ENCODE results near the gene RNU6-1. TPM values are rescaled to one million over a fixed set of nuclear protein-coding genes. Genes with fewer than 3 reads are reported as not detected.

RNU6-1 gene
- total and polyA plus RNA-seq, 2 donors (not counting 1 experiment from before 2014, with no cell fraction given), result not detected

DNA sequence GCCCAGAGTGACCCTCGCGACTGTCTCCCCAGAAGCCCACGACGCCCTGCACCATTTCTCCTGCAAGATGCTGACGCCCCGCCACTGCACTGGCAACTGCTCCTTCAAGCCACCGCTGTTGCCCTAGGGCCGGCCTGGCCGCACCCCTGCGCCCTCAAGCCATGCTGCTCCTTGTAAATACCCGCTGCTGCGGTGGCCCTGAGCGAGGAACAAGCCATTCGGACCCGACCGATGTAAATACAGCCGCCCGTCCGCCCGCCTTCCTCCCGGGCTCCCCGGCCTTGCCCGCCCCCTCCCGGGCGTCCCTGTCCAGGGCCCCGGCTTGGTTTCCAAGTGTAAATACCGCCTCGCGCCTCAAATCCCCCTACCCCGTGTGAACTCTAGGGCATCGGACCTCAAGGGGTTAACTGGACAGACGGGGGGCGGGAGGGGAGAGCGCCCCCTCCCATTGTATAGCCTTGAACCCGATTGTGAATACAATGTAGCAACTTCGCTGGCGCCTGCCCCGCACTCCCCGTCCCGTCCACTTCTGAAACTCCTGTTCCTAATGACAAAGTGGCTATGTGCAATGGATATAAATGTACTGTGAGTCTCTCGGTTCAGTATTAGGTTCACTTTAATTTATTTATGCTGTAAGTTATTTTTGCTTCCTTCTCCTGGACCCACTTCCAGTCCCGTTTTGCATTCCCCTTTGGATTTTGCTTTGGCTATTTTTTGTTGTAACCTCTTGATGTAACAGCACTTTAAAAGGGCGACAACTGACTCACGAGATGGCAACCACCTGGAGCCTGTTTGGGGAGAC lies 5.9 kb downstream of the RNU6-1 start:
- TF ChIP-seq EZH2 (IDR thresholded peaks at IDR 0.05; ENCODE audit: borderline replicate concordance, insufficient read depth, low read depth, low read length, poor library complexity, severe bottlenecking) (peak; percentile 50), CTCF (IDR thresholded peaks at IDR 0.05) (peak; percentile 40)
- Mint-ChIP-seq H3K4me3 (peak overlapping the region; percentile 88), H3K4me1 (peaks cover 65% of the 10 kb centered on the region), H3K27ac (peak overlapping the region; percentile 50), H3K27me3 (peaks cover 60% of the 10 kb centered on the region), H3K9me3 (ENCODE audit: insufficient read depth) (no peaks in the 10 kb centered on the region)
- peaks cover 4% of the 10 kb centered on the region for H4K20me1 ChIP-seq (ENCODE audit: control insufficient read depth, insufficient read depth, low read length, poor library complexity, severe bottlenecking)
- H3K4me3 ChIP-seq (ENCODE audit: control extremely low read depth in 1 of 5, extremely low read depth in 1 of 5, insufficient read depth in 1 of 5, low read depth in 2 of 5, low read length in 4 of 5), result peak overlapping the region in 3 of 5 experiments; percentile 48 to 74 (median 58)
- peaks cover 61 to 64% of the 10 kb centered on the region in 2 donors for H3K4me1 ChIP-seq (ENCODE audit: control insufficient read depth in 2 of 2, insufficient read depth in 2 of 2, low read length in 2 of 2)
- H2AFZ ChIP-seq (ENCODE audit: insufficient read depth, low read depth, low read length, poor library complexity, severe bottlenecking), result peak overlapping the region; percentile 64
- H3K27ac ChIP-seq (ENCODE audit: low read length in 2 of 2), result no peak overlapping the region
- intact Hi-C loops (cut with micrococcal nuclease), result no loop called here
- 2% methylated on average over 31 of the region's 44 CpGs for WGBS (ENCODE audit: insufficient coverage)
- ATAC-seq (ENCODE audit: low read depth), result peak; percentile 48
- H3K79me2 ChIP-seq (ENCODE audit: control insufficient read depth, insufficient read depth, low read length), result no peaks in the 10 kb centered on the region
- POLR2A ChIA-PET, result interaction anchor here (0.7 to 2.5 kb wide), 4 partner anchors 10 to 54 kb away, joined by 3 to 22 read pairs (median 8); partner anchors contain the start of gene SKOR1
- peaks cover 0 to 57% (median under 1%) of the 10 kb centered on the region in 3 donors for H3K9me3 ChIP-seq (ENCODE audit: control extremely low read depth in 1 of 3, control insufficient read depth in 2 of 3, insufficient read depth in 1 of 3, low read length in 2 of 3)
- H3K9ac ChIP-seq (ENCODE audit: low read length), result peak overlapping the region; percentile 51
- CTCF ChIA-PET, result interaction anchor here (1.2 to 16.8 kb wide), 8 partner anchors 10 to 376 kb away, joined by 3 to 237 read pairs (median 14); no protein-coding TSS in a partner anchor
- H3K27me3 ChIP-seq (replicated peaks in 1 of 4; ENCODE audit: control extremely low read depth in 1 of 4, control insufficient read depth in 3 of 4, insufficient read depth in 4 of 4, low read length in 3 of 4), result peaks cover 4 to 89% (median 60%) of the 10 kb centered on the region in 4 experiments
- peak; percentile 69 for DNase-seq
- H3K36me3 ChIP-seq (replicated peaks in 1 of 2; ENCODE audit: control extremely low read depth in 1 of 2, control insufficient read depth in 1 of 2, extremely low read depth in 1 of 2, insufficient read depth in 2 of 2, low read length in 1 of 2), result no peaks in the 10 kb centered on the region
- H3K4me2 ChIP-seq (replicated peaks; ENCODE audit: low read depth, low read length, poor library complexity, severe bottlenecking), result peak overlapping the region; percentile 89

Measured in B cell (primary cell).